Keratinocyte (primary cell): ENCODE results near the gene GMEB2.

Source experiments
- EZH2 ChIP-seq: IDR thresholded peaks from one replicate; pipeline ENCODE4 v1.6.1; 2012; ENCODE audit warnings: inconsistent platforms, mild to moderate bottlenecking, low read length, moderate library complexity
- TF ChIP-seq, protein P1 (sequence below), 3 experiments: IDR thresholded peaks in 1 of 3; conservative IDR thresholded peaks in 1 of 3; optimal IDR thresholded peaks in 1 of 3; 2 replicates in 2 of 3; 3 replicates in 1 of 3; pipeline versions ENCODE3 to v1.5.1; 2011; ENCODE audit warnings: low read length in 3 of 3, mild to moderate bottlenecking in 3 of 3, moderate library complexity in 2 of 3, control low read depth in 1 of 3, inconsistent platforms in 1 of 3; ENCODE audit not compliant: insufficient read depth in 2 of 3; ENCODE audit errors: extremely low read depth in 1 of 3

DNA sequence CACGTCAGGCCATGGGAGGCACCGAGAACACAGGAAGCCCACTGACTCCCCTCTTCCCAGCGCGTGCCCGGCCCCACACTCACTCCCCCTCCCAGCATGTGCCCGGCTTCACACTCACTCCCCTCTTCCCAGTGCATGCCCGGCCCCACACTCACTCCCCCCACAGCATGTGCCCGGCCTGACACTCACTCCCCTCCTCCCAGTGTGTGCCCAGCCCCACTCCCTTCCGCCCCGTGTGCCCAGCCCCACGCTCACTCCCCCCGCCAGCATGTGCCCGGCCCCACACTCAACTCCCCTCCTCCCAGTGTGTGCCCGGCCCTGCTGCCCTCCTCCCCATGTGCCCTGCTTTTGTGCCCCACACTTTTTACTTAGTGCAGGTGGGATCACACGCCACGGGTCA lies 41.0 kb upstream of the GMEB2 start:
- TF ChIP-seq, protein P1, sequence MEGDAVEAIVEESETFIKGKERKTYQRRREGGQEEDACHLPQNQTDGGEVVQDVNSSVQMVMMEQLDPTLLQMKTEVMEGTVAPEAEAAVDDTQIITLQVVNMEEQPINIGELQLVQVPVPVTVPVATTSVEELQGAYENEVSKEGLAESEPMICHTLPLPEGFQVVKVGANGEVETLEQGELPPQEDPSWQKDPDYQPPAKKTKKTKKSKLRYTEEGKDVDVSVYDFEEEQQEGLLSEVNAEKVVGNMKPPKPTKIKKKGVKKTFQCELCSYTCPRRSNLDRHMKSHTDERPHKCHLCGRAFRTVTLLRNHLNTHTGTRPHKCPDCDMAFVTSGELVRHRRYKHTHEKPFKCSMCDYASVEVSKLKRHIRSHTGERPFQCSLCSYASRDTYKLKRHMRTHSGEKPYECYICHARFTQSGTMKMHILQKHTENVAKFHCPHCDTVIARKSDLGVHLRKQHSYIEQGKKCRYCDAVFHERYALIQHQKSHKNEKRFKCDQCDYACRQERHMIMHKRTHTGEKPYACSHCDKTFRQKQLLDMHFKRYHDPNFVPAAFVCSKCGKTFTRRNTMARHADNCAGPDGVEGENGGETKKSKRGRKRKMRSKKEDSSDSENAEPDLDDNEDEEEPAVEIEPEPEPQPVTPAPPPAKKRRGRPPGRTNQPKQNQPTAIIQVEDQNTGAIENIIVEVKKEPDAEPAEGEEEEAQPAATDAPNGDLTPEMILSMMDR (optimal IDR thresholded peaks at IDR 0.05 in 1 of 3, IDR thresholded peaks at IDR 0.05 in 1 of 3, conservative IDR thresholded peaks at IDR 0.05 in 1 of 3; ENCODE audit: extremely low read depth in 1 of 3, insufficient read depth in 2 of 3, low read length in 3 of 3) = no peak
- TF ChIP-seq EZH2 = no peak
